ENCODE results near the gene PDCD1LG2.

DNA sequence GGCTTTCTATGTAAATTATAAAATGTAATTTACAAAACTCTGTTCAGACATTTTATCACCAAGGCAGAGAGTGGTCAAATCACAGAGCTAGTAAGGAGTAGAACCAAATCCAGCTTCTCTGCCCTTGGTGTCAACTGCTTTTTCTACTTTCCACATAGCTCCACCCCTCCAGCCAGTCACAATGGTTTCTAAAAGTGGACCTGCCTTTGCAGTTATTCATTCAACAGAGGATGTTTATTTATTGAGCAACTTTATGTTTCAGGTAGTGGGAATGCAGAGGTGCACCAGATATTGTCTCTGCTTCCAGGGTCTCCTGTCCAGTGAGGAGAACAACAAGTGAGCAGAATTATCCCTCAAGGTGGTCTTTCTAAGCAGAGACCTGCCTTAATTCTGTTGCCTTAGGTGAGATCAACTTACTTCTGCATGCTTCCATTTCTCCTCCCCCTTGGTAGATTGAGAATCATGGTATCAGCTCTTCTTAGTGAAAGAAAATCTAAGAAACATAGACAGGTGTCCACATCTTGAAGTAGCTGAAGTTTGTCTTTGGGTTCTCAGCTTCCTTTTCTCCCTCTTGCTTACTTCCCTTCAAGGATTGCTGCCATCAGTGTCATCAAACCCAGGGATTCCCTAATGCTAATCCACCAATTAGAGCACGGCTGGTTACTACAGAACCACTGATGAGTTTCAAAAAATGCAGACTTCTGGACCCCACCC lies 17.2 kb upstream of the PDCD1LG2 start:
- no peak for TF ChIP-seq GATA2 (IDR thresholded peaks at IDR 0.05; ENCODE audit: low read depth, low read length)
- no peak for TF ChIP-seq GATA3 (IDR thresholded peaks at IDR 0.05; ENCODE audit: low read depth, low read length)

Measured in SH-SY5Y (cell line).